Gastrocnemius medialis (tissue), 4 donors: ENCODE measurements around the gene PEX7. TPM values are rescaled to one million over a fixed set of nuclear protein-coding genes. Genes with fewer than 3 reads are reported as not detected.
"Not testable (repeated sequence)": the region's sequence is repeated elsewhere in the genome, so short reads cannot be mapped to it uniquely, and the experiment has no call there.

Experiments
- ATAC-seq, 2 donors: fragments of 150-250 bp; one replicate each; pipeline ENCODE4 v1.9.1; 2016
- DNase-seq, 2 donors: peaks; one replicate each; pipeline ENCODE4 v3.0.0-alpha.2; 2019
- H3K27ac ChIP-seq, 4 donors: fragments of 200-600 bp; sonication (generic); 1 replicate in 1 of 4; 2 replicates in 3 of 4; pipeline ENCODE4 v1.5.1; 2016 to 2018; ENCODE audit warnings: mild to moderate bottlenecking in 2 of 4, moderate library complexity in 1 of 4
- H3K27me3 ChIP-seq, 3 donors: fragments of 200-600 bp; sonication (generic) in 2 of 3; 1 replicate in 1 of 3; 2 replicates in 2 of 3; pipeline versions ENCODE4 v1.5.1 to v1.6.0; 2016 to 2019; ENCODE audit warnings: mild to moderate bottlenecking in 1 of 3, moderate library complexity in 1 of 3
- H3K36me3 ChIP-seq, 2 donors: fragments of 200-600 bp; sonication (generic) in 1 of 2; one replicate each; pipeline ENCODE4 v1.5.1; 2017 to 2018
- H3K4me1 ChIP-seq, 2 donors: fragments of 200-600 bp; sonication (generic) in 1 of 2; one replicate each; pipeline ENCODE4 v1.5.1; 2016 to 2017; ENCODE audit warnings: mild to moderate bottlenecking in 2 of 2
- H3K4me3 ChIP-seq, 4 donors: fragments of 200-600 bp; sonication (generic) in 3 of 4; 1 replicate in 1 of 4; 2 replicates in 3 of 4; pipeline ENCODE4 v1.5.1; 2016 to 2019; ENCODE audit warnings: mild to moderate bottlenecking in 2 of 4
- H3K9me3 ChIP-seq, 3 donors: fragments of 200-600 bp; sonication (generic) in 2 of 3; 1 replicate in 1 of 3; 2 replicates in 2 of 3; pipeline ENCODE4 v1.5.1; 2016 to 2019
- CTCF ChIP-seq, 5 experiments: fragments of 450-650 bp in 3 of 5; fragments of 200-600 bp in 2 of 5; sonication (generic) in 2 of 5; IDR thresholded peaks in 4 of 5; conservative IDR thresholded peaks in 1 of 5; 1 replicate in 4 of 5; 2 replicates in 1 of 5; pipeline ENCODE4 v1.5.1; 2016 to 2019; ENCODE audit warnings: antibody characterized with exemption in 5 of 5, mild to moderate bottlenecking in 3 of 5, moderate library complexity in 3 of 5
- POLR2A ChIP-seq, 2 donors: fragments of 450-650 bp; IDR thresholded peaks; one replicate each; pipeline ENCODE4 v1.6.1; 2017; ENCODE audit warnings: antibody characterized with exemption in 2 of 2, mild to moderate bottlenecking in 2 of 2, moderate library complexity in 2 of 2
- in situ Hi-C, 4 donors: fragments of 200-750 bp; cut with MboI; loops; one replicate each; pipeline versions ENCODE4 v1.15.0 to v1.8.0; 2017; ENCODE audit warnings: low sequenced_read_pairs in 4 of 4
- intact Hi-C: fragments of 100-400 bp; cut with DNase I; formaldehyde crosslinking; loops from one replicate; pipeline ENCODE4 v1.15.1; 2023; ENCODE audit warnings: low total_unique reads
- total RNA-seq, 4 donors: library from RNA; depleted of rRNA; stranded (reverse); fragments of >200 nt; gene quantifications; one replicate each; pipeline versions ENCODE4 v1.1.0 to v1.2.3, GENCODE V29; 2016

Gene PEX7
- total RNA-seq, 4 donors from 2014 or later = 0.32 to 10.6 (median 6.0) TPM

- Histone ChIP-seq H3K4me3 (no peak overlapping the region), H3K27me3 (no peaks in the 10 kb centered on the region), H3K27ac (no peak overlapping the region), H3K36me3 (no peaks in the 10 kb centered on the region), H3K9me3 (no peaks in the 10 kb centered on the region), H3K4me1 (peaks cover 15 to 32% of the 10 kb centered on the region in 2 donors)
- intact Hi-C loops = no loop called here
- no peak for TF ChIP-seq POLR2A (IDR thresholded peaks at IDR 0.05)
- no peak for TF ChIP-seq CTCF (IDR thresholded peaks at IDR 0.05 in 4 of 5, conservative IDR thresholded peaks at IDR 0.05 in 1 of 5)
- in situ Hi-C loops = no loop called here
- ATAC-seq (no peak), DNase-seq (peak; percentile 26 to 47)
These were observed 37.3 kb upstream of the PEX7 start for GRCh38 chr6:136784910-136785746.

- no peaks in the 10 kb centered on the region for H3K27me3 ChIP-seq
- H3K27ac ChIP-seq = no peak overlapping the region
- TF ChIP-seq CTCF (IDR thresholded peaks at IDR 0.05 in 4 of 5, conservative IDR thresholded peaks at IDR 0.05 in 1 of 5) (no peak), POLR2A (IDR thresholded peaks at IDR 0.05) (no peak)
- in situ Hi-C loops (no loop called here), intact Hi-C loops (no loop called here)
- H3K36me3 ChIP-seq = no peaks in the 10 kb centered on the region
- ATAC-seq (no peak), DNase-seq (no peak)
- H3K9me3 ChIP-seq = no peaks in the 10 kb centered on the region
- peaks cover 15 to 43% of the 10 kb centered on the region in 2 donors for H3K4me1 ChIP-seq
- no peak overlapping the region for H3K4me3 ChIP-seq
These were observed 35.7 kb upstream of the PEX7 start for GRCh38 chr6:136786658-136787057.

- in situ Hi-C loops = no loop called here
- intact Hi-C loops = loop anchor here (2.0 kb wide), 1 partner anchor 13 kb away; no protein-coding TSS in a partner anchor
- Histone ChIP-seq H3K27ac (peak overlapping the region in 2 of 4 donors; percentile 22 to 33), H3K9me3 (no peaks in the 10 kb centered on the region), H3K27me3 (no peaks in the 10 kb centered on the region), H3K4me1 (peaks cover 15 to 35% of the 10 kb centered on the region in 2 donors), H3K4me3 (no peak overlapping the region), H3K36me3 (no peaks in the 10 kb centered on the region)
- TF ChIP-seq CTCF (IDR thresholded peaks at IDR 0.05 in 4 of 5, conservative IDR thresholded peaks at IDR 0.05 in 1 of 5) (no peak), POLR2A (IDR thresholded peaks at IDR 0.05) (no peak)
- no peak for ATAC-seq
- DNase-seq = no peak
These were observed 34.7 kb upstream of the PEX7 start for GRCh38 chr6:136787726-136788068.

GRCh38 chr6:136788069-136788902 is 34.1 kb upstream of the PEX7 start:
- Histone ChIP-seq H3K4me1 (peaks cover 15 to 37% of the 10 kb centered on the region in 2 donors), H3K27ac (peak overlapping the region in 2 of 4 donors; percentile 22 to 33)
- in situ Hi-C loops = no loop called here

GRCh38 chr6:136789440-136789839 is 33.0 kb upstream of the PEX7 start:
- H3K27me3 ChIP-seq, H3K27ac ChIP-seq, in situ Hi-C loops, H3K36me3 ChIP-seq, H3K9me3 ChIP-seq, DNase-seq, ATAC-seq: not testable (repeated sequence)
- intact Hi-C loops = loop anchor here (2.0 kb wide), 1 partner anchor 15 kb away; no protein-coding TSS in a partner anchor
- H3K4me1 ChIP-seq = peaks cover 15 to 33% of the 10 kb centered on the region in 2 donors
- H3K4me3 ChIP-seq = peak overlapping the region in 1 of 4 donors; percentile 69

More at GRCh38 chr6:136788069-136788902, 34.1 kb upstream of the PEX7 start:
- intact Hi-C loops = loop anchor here (2.0 kb wide), 1 partner anchor 13 kb away; no protein-coding TSS in a partner anchor
- TF ChIP-seq POLR2A (IDR thresholded peaks at IDR 0.05) (no peak), CTCF (IDR thresholded peaks at IDR 0.05 in 4 of 5, conservative IDR thresholded peaks at IDR 0.05 in 1 of 5) (no peak)
- Histone ChIP-seq H3K36me3 (no peaks in the 10 kb centered on the region), H3K9me3 (no peaks in the 10 kb centered on the region), H3K4me3 (no peak overlapping the region), H3K27me3 (no peaks in the 10 kb centered on the region)
- no peak for ATAC-seq
- DNase-seq = no peak
